ENCODE data around the gene MAGI3.

The MAGI3 gene

DNA sequence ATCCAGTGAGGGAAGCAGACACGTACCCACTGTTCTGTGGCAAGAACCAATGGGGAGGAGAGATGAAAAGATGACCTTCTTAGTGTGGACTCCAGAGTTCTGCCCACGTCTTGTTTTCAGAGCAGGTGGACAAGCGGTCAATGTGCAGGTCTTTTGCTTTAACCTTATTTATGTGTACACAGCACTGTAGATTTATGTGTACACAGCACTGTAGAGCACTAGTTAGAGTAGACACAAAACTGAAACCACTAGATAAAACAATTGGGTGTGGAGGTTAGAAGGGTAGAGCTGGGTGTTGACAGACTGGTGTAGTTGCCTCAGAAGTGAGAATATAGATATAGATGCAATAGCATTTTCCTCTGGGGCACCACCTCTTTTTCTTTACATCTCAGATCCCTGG lies 150.0 kb downstream of the MAGI3 start:
- Histone ChIP-seq H3K4me3 (ENCODE audit: low read length) (no peak overlapping the region), H3K27me3 (ENCODE audit: control insufficient read depth, insufficient read depth, low read length) (no peaks in the 10 kb centered on the region), H3K36me3 (ENCODE audit: control insufficient read depth, insufficient read depth, low read length) (no peaks in the 10 kb centered on the region), H3K27ac (ENCODE audit: low read length) (no peak overlapping the region), H3K4me1 (ENCODE audit: control insufficient read depth, insufficient read depth, low read length) (no peaks in the 10 kb centered on the region), H3K9me3 (ENCODE audit: control insufficient read depth, insufficient read depth, low read length) (no peaks in the 10 kb centered on the region)
- WGBS (ENCODE audit: insufficient coverage, insufficient read length): no CpG with 5 or more reads among the region's 3 CpGs
- DNase-seq (ENCODE audit: low read depth, low spot score): no peak

DNA sequence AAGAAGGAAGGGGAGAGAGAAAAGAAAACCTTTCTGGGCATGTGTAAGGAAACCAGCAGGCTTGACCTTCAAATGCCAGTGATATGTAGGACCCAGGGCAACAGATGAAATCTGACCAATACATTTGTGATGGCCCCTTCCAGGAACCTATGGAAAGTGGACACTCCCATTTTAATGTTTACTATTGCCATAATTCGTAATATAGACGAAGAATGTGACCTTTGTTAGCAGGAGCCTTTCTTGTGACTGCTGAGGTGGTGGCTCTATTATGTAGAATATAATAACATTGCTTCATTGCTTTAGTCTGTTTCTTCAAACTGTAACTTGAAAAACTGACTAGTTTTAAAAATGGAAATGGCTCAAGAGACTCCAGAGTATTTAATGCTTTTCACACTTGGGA lies 150.8 kb downstream of the MAGI3 start:
- Histone ChIP-seq H3K27ac (ENCODE audit: low read length) (no peak overlapping the region), H3K27me3 (ENCODE audit: control insufficient read depth, insufficient read depth, low read length) (no peaks in the 10 kb centered on the region), H3K36me3 (ENCODE audit: control insufficient read depth, insufficient read depth, low read length) (no peaks in the 10 kb centered on the region), H3K4me3 (ENCODE audit: low read length) (no peak overlapping the region), H3K4me1 (ENCODE audit: control insufficient read depth, insufficient read depth, low read length) (no peaks in the 10 kb centered on the region), H3K9me3 (ENCODE audit: control insufficient read depth, insufficient read depth, low read length) (no peaks in the 10 kb centered on the region)
- WGBS (ENCODE audit: insufficient coverage, insufficient read length): no CpG with 5 or more reads among the region's 2 CpGs
- DNase-seq (ENCODE audit: low read depth, low spot score): no peak

DNA sequence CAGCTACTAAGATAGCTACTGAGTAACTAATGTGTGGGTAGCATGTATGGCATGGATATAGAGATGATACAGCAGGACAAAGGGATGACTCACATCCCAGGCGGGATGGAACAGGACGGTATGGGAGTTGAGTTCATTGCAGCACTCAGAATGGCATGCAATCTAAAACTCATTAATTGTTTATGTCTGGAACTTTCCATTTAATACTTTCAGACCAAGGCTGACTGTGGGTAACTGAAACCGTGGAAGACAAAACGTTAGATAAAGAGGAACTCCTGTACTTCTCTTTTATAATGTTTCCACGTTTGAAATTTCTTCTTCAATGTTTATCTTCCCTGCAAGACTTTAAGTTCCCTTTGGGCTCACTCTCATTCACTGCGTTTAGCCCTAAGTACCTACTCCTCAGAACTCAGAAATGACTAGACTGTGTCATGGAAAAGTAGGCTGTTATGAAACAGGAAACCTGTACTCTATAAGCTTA lies 151.9 kb downstream of the MAGI3 start:
- H3K27me3 ChIP-seq (ENCODE audit: control insufficient read depth, insufficient read depth, low read length): no peaks in the 10 kb centered on the region
- DNase-seq (ENCODE audit: low read depth, low spot score): no peak
- no peak overlapping the region for H3K27ac ChIP-seq (ENCODE audit: low read length)
- H3K9me3 ChIP-seq (ENCODE audit: control insufficient read depth, insufficient read depth, low read length): no peaks in the 10 kb centered on the region
- no peak overlapping the region for H3K4me3 ChIP-seq (ENCODE audit: low read length)
- H3K36me3 ChIP-seq (ENCODE audit: control insufficient read depth, insufficient read depth, low read length): no peaks in the 10 kb centered on the region
- no CpG with 5 or more reads among the region's 6 CpGs for WGBS (ENCODE audit: insufficient coverage, insufficient read length)
- no peaks in the 10 kb centered on the region for H3K4me1 ChIP-seq (ENCODE audit: control insufficient read depth, insufficient read depth, low read length)

DNA sequence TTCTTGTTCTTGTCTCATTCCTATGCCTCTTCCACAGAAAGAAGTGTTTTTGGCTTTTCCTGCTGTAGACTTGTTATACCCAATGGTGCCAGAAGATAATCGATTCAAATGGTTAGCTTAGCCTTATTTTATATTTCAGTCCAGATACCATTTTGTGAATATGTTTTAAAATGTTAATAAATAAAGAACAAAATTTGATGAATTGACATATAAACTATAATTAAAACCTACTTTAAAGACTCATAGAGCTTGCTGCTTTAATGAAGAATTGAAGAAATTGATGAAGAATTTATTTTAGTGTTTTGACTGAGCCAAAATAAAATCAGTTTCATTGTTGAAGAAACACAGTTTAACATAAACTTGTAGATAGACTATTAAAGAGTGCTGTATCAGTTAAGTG lies 152.8 kb downstream of the MAGI3 start:
- no peak overlapping the region for H3K27ac ChIP-seq (ENCODE audit: low read length)
- H3K27me3 ChIP-seq (ENCODE audit: control insufficient read depth, insufficient read depth, low read length): no peaks in the 10 kb centered on the region
- DNase-seq (ENCODE audit: low read depth, low spot score): no peak
- no peaks in the 10 kb centered on the region for H3K9me3 ChIP-seq (ENCODE audit: control insufficient read depth, insufficient read depth, low read length)
- no peaks in the 10 kb centered on the region for H3K36me3 ChIP-seq (ENCODE audit: control insufficient read depth, insufficient read depth, low read length)
- H3K4me1 ChIP-seq (ENCODE audit: control insufficient read depth, insufficient read depth, low read length): no peaks in the 10 kb centered on the region
- no peak overlapping the region for H3K4me3 ChIP-seq (ENCODE audit: low read length)
- no CpG with 5 or more reads among the region's 1 CpG for WGBS (ENCODE audit: insufficient coverage, insufficient read length)

DNA sequence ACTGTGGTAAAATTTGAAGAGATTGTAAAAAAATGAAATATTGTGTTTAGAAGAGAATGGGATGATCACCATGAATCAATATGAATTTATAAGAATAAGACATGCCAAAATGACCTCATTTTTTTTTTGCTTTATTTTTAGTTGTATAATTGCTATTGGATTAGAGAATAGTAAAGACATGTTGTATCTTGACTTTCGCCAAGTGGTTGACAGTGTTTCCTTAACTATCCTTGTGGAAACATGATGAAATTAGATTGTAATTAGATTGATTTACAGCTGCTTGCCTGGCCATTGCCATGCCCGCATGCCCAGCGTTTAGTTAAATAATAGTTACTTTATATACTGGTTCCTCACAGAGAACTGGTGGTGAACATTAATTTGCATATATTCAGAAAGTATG lies 154.9 kb downstream of the MAGI3 start:
- no peak overlapping the region for H3K27ac ChIP-seq (ENCODE audit: low read length)
- H3K27me3 ChIP-seq (ENCODE audit: control insufficient read depth, insufficient read depth, low read length): no peaks in the 10 kb centered on the region
- no CpG with 5 or more reads among the region's 3 CpGs for WGBS (ENCODE audit: insufficient coverage, insufficient read length)
- DNase-seq (ENCODE audit: low read depth, low spot score): no peak
- H3K4me1 ChIP-seq (ENCODE audit: control insufficient read depth, insufficient read depth, low read length): no peaks in the 10 kb centered on the region
- H3K4me3 ChIP-seq (ENCODE audit: low read length): no peak overlapping the region
- no peaks in the 10 kb centered on the region for H3K36me3 ChIP-seq (ENCODE audit: control insufficient read depth, insufficient read depth, low read length)
- no peaks in the 10 kb centered on the region for H3K9me3 ChIP-seq (ENCODE audit: control insufficient read depth, insufficient read depth, low read length)

DNA sequence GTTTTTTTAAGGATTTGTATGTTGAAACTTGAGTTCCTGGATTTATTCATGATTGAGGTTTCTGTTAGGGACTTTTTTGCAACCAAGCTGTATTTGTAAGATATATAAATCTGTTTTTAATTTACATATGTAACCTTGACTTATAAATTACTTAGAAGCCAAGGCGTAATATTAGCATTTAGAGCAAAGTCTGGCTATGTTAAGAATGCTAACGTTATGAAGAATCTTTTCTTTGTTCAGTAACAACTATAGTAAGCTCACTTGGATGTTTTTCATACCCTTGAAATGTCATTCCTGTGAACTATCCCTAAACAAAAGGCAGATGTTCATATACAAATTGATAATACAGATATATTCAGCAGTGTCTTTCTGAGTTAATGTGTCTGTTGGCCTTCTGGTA lies 155.3 kb downstream of the MAGI3 start:
- no peak for DNase-seq (ENCODE audit: low read depth, low spot score)
- H3K9me3 ChIP-seq (ENCODE audit: control insufficient read depth, insufficient read depth, low read length): no peaks in the 10 kb centered on the region
- no peaks in the 10 kb centered on the region for H3K36me3 ChIP-seq (ENCODE audit: control insufficient read depth, insufficient read depth, low read length)
- no peaks in the 10 kb centered on the region for H3K4me1 ChIP-seq (ENCODE audit: control insufficient read depth, insufficient read depth, low read length)
- H3K27ac ChIP-seq (ENCODE audit: low read length): no peak overlapping the region
- no peak overlapping the region for H3K4me3 ChIP-seq (ENCODE audit: low read length)
- WGBS (ENCODE audit: insufficient coverage, insufficient read length): no CpG with 5 or more reads among the region's 2 CpGs
- H3K27me3 ChIP-seq (ENCODE audit: control insufficient read depth, insufficient read depth, low read length): no peaks in the 10 kb centered on the region

DNA sequence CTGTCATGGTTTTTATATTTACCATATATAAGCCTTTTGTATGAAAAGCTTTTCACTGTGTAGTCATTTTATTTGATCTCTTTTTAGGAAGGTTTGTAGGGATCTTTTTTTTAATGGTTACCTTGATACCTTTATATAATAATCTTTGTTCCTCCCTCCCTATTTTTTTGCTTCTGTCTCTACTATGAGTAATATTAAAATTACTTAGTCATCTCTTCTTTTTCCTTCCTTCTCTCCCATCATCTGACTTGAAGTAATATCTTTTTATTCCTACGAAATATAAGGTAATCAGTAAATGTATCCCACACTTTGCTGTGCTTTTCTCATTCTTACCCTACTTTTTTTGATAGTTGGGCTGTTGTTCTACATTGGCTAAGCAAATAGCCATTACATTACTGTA lies 161.4 kb downstream of the MAGI3 start:
- no peak for DNase-seq (ENCODE audit: low read depth, low spot score)
- Histone ChIP-seq H3K4me1 (ENCODE audit: control insufficient read depth, insufficient read depth, low read length) (no peaks in the 10 kb centered on the region), H3K27me3 (ENCODE audit: control insufficient read depth, insufficient read depth, low read length) (no peaks in the 10 kb centered on the region), H3K4me3 (ENCODE audit: low read length) (no peak overlapping the region), H3K9me3 (ENCODE audit: control insufficient read depth, insufficient read depth, low read length) (no peaks in the 10 kb centered on the region), H3K36me3 (ENCODE audit: control insufficient read depth, insufficient read depth, low read length) (no peaks in the 10 kb centered on the region), H3K27ac (ENCODE audit: low read length) (no peak overlapping the region)
- whole genome bisulfite sequencing (ENCODE audit: insufficient coverage, insufficient read length): no CpG with 5 or more reads among the region's 1 CpG

DNA sequence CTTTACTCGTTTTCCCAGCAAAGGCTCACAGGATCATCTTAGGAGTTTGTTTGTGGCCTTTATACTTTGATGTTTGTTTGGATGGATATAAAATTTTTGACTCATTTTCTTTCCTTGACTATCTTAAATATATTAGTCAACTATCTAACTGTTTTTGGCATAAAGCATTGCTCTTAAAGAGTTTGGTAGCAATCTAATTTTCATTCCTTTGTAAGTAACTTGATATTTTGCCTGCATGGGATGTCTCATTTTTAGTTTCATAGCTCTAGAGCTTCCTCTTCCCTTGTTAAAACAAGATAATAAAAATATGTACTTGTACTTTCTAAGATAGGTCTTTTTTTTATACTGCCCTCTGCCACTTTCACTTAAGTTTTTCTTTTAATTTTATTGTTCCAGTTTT lies 161.9 kb downstream of the MAGI3 start:
- Histone ChIP-seq H3K36me3 (ENCODE audit: control insufficient read depth, insufficient read depth, low read length) (no peaks in the 10 kb centered on the region), H3K27me3 (ENCODE audit: control insufficient read depth, insufficient read depth, low read length) (no peaks in the 10 kb centered on the region), H3K4me3 (ENCODE audit: low read length) (no peak overlapping the region), H3K4me1 (ENCODE audit: control insufficient read depth, insufficient read depth, low read length) (no peaks in the 10 kb centered on the region), H3K27ac (ENCODE audit: low read length) (no peak overlapping the region), H3K9me3 (ENCODE audit: control insufficient read depth, insufficient read depth, low read length) (no peaks in the 10 kb centered on the region)
- WGBS (ENCODE audit: insufficient coverage, insufficient read length): no CpG with 5 or more reads among the region's 1 CpG
- DNase-seq (ENCODE audit: low read depth, low spot score): no peak

DNA sequence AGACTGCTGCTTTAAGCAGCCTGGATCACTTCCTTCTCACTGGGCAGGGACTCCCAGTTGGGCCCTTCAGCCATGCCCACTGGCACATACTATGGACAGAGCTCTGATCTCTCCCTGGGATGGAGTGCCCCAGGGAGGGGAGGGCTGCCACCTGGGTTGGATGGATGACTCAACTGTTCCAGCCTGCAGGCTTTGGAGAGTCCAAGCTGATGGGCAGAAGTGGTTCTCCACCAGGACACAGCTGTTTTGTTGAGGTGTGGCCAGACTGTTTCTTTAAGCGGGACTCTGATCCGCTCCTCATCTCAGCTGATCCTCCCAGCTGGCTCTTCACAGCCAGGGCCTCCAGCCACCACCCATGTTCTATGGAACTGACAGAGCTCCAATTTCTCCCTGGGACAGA lies 166.9 kb downstream of the MAGI3 start:
- no CpG with 5 or more reads among the region's 2 CpGs for whole genome bisulfite sequencing (ENCODE audit: insufficient coverage, insufficient read length)
- Histone ChIP-seq H3K4me3 (ENCODE audit: low read length) (no peak overlapping the region), H3K4me1 (ENCODE audit: control insufficient read depth, insufficient read depth, low read length) (no peaks in the 10 kb centered on the region), H3K36me3 (ENCODE audit: control insufficient read depth, insufficient read depth, low read length) (no peaks in the 10 kb centered on the region), H3K27me3 (ENCODE audit: control insufficient read depth, insufficient read depth, low read length) (no peaks in the 10 kb centered on the region), H3K9me3 (ENCODE audit: control insufficient read depth, insufficient read depth, low read length) (no peaks in the 10 kb centered on the region), H3K27ac (ENCODE audit: low read length) (no peak overlapping the region)
- DNase-seq (ENCODE audit: low read depth, low spot score): no peak

DNA sequence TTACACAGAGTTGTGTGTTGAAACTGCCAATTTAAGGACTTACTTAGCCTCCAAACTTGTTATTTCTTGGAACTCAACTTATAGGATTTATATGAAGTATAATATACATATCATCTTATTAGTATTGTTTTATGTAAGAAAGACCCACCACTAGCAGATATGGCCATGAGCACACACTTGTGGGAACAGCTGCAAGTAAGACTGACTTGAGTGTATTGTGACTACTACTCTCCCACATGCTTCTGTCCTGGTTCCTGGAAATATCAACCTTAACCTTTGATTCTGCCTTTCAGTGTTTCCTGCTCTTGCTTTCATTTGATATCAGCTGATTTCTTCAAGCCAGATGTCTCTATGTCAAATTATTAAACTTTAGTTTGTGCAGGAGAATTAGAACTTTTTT lies 175.3 kb downstream of the MAGI3 start:
- H3K27me3 ChIP-seq (ENCODE audit: control insufficient read depth, insufficient read depth, low read length): no peaks in the 10 kb centered on the region
- no peak overlapping the region for H3K27ac ChIP-seq (ENCODE audit: low read length)
- H3K36me3 ChIP-seq (ENCODE audit: control insufficient read depth, insufficient read depth, low read length): no peaks in the 10 kb centered on the region
- no peak for DNase-seq (ENCODE audit: low read depth, low spot score)
- no peaks in the 10 kb centered on the region for H3K4me1 ChIP-seq (ENCODE audit: control insufficient read depth, insufficient read depth, low read length)
- H3K9me3 ChIP-seq (ENCODE audit: control insufficient read depth, insufficient read depth, low read length): no peaks in the 10 kb centered on the region
- H3K4me3 ChIP-seq (ENCODE audit: low read length): no peak overlapping the region

DNA sequence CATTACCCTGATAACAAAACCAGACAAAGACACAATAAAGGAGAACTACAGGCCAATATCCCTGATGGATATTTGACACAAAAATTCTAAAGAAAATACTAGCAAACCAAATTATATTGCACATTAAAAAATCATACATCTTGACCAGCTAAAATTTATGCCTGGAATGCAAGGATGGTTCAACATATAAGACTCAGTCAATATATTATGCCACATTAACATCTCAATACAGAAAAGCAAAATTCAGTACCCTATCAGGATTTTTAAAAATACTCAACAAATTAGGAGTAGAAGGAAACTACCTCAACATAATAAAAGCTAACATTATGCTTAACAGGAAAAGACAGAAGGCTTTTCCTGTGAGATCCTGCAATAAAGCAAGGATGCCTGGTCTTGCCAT lies 177.1 kb downstream of the MAGI3 start:
- Histone ChIP-seq H3K27ac (ENCODE audit: low read length) (no peak overlapping the region), H3K36me3 (ENCODE audit: control insufficient read depth, insufficient read depth, low read length) (no peaks in the 10 kb centered on the region), H3K4me3 (ENCODE audit: low read length) (no peak overlapping the region), H3K27me3 (ENCODE audit: control insufficient read depth, insufficient read depth, low read length) (no peaks in the 10 kb centered on the region), H3K9me3 (ENCODE audit: control insufficient read depth, insufficient read depth, low read length) (no peaks in the 10 kb centered on the region), H3K4me1 (ENCODE audit: control insufficient read depth, insufficient read depth, low read length) (no peaks in the 10 kb centered on the region)
- no peak for DNase-seq (ENCODE audit: low read depth, low spot score)

All from iPS DF 6.9 (cell line).